ENCODE results near the gene LAMA2.
A peak's percentile ranks its signal among the peaks of the same experiment; 100 is the strongest.

LAMA2 gene

DNA sequence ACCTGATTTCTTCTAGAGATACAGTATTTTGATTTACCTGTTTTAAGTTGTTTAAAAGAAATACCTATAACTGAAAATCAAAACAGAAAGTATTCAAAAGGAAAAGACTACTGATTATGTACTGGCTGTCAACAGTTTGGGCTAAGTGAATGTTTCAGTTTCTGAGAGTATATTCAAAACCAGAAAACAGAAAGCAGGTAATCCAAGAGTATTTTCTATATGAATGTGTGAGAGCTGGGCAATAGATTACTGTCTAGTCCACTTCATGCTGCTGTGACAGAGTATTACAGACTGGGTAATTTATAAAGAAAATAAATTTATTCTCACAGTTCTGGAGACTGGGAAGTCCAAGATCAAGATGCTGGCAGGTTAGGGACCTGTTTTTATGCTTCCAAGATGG is 566.0 kb downstream of the LAMA2 start:
- DNase-seq (ENCODE audit: low read depth, low spot score): no peak
- no peaks in the 10 kb centered on the region for H3K9me3 ChIP-seq (ENCODE audit: control insufficient read depth, insufficient read depth, low read length)
- H3K36me3 ChIP-seq (ENCODE audit: control insufficient read depth, insufficient read depth, low read length): no peaks in the 10 kb centered on the region
- H3K27ac ChIP-seq (ENCODE audit: low read length): no peak overlapping the region
- H3K4me3 ChIP-seq (ENCODE audit: low read length): no peak overlapping the region
- H3K27me3 ChIP-seq (ENCODE audit: control insufficient read depth, insufficient read depth, low read length): no peaks in the 10 kb centered on the region
- no peaks in the 10 kb centered on the region for H3K4me1 ChIP-seq (ENCODE audit: control insufficient read depth, insufficient read depth, low read length)

DNA sequence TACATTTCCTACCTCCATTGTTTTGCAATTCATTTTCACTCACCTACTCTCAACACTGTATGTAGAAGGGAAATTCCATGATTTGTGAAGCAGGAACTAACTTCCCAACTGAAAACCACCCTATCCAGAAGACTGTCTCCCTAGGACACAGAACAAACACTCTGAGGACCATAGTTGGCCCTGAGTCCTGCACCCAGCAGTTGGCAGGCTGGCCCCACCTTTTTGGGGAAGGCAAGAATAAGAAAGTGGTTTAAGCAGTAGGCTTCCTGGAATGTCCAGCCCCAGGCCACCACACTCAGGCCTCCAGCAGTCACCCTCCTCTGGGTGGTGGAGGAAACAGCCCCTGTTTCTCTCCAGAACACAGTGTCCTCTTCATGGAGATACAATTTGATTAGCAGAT is 568.2 kb downstream of the LAMA2 start:
- no peak for DNase-seq (ENCODE audit: low read depth, low spot score)
- Histone ChIP-seq H3K4me1 (ENCODE audit: control insufficient read depth, insufficient read depth, low read length) (no peaks in the 10 kb centered on the region), H3K36me3 (ENCODE audit: control insufficient read depth, insufficient read depth, low read length) (no peaks in the 10 kb centered on the region)

DNA sequence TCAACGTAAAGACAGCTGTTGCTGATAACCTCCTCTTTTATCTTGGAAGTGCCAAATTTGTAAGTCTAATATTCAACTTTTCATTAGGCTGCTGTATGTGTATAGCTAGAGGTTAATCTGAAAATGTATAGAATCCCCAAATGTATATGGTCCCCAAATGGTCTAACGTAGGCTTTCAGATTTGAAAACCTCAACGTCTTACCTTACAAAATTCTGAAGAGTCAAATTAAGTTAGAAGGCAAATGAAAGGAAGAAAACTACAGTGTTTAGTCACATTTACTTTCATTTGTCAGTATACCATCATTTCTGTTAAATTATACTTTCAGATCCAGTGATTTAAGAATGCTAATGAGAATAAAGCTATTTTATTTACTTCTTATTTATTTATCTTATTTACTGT is 570.1 kb downstream of the LAMA2 start:
- Histone ChIP-seq H3K27ac (ENCODE audit: low read length) (no peak overlapping the region), H3K9me3 (ENCODE audit: control insufficient read depth, insufficient read depth, low read length) (no peaks in the 10 kb centered on the region), H3K36me3 (ENCODE audit: control insufficient read depth, insufficient read depth, low read length) (no peaks in the 10 kb centered on the region), H3K4me1 (ENCODE audit: control insufficient read depth, insufficient read depth, low read length) (no peaks in the 10 kb centered on the region), H3K4me3 (ENCODE audit: low read length) (no peak overlapping the region), H3K27me3 (ENCODE audit: control insufficient read depth, insufficient read depth, low read length) (no peaks in the 10 kb centered on the region)
- no CpG with 5 or more reads among the region's 3 CpGs for WGBS (ENCODE audit: insufficient coverage, insufficient read length)
- DNase-seq (ENCODE audit: low read depth, low spot score): no peak

More for the DNA sequence above, 568.2 kb downstream of the LAMA2 start:
- H3K9me3 ChIP-seq (ENCODE audit: control insufficient read depth, insufficient read depth, low read length): no peaks in the 10 kb centered on the region
- H3K4me3 ChIP-seq (ENCODE audit: low read length): no peak overlapping the region
- no peaks in the 10 kb centered on the region for H3K27me3 ChIP-seq (ENCODE audit: control insufficient read depth, insufficient read depth, low read length)
- H3K27ac ChIP-seq (ENCODE audit: low read length): no peak overlapping the region

DNA sequence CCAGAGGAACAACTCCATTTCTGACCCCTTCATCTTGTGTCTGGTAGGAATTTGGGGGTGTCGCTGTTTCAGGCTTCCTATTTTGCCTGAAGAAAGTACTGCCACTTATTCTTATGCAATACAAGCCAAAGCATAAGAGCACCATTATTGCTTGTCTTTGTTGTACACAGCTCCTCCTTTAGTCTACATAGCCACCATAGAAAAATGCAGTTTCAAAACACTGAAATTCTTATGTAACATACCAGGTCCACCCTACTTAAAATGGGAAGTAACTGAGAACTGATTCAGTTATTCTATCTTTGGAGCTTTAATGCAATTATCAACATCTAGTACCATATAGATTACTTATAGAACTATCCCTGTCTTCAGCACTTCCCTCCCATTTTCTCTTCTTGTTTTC is 571.5 kb downstream of the LAMA2 start:
- Histone ChIP-seq H3K27me3 (ENCODE audit: control insufficient read depth, insufficient read depth, low read length) (no peaks in the 10 kb centered on the region), H3K9me3 (ENCODE audit: control insufficient read depth, insufficient read depth, low read length) (no peaks in the 10 kb centered on the region), H3K27ac (ENCODE audit: low read length) (no peak overlapping the region), H3K36me3 (ENCODE audit: control insufficient read depth, insufficient read depth, low read length) (no peaks in the 10 kb centered on the region), H3K4me1 (ENCODE audit: control insufficient read depth, insufficient read depth, low read length) (no peaks in the 10 kb centered on the region), H3K4me3 (ENCODE audit: low read length) (no peak overlapping the region)
- no peak for DNase-seq (ENCODE audit: low read depth, low spot score)
- no CpG with 5 or more reads among the region's 1 CpG for WGBS (ENCODE audit: insufficient coverage, insufficient read length)

DNA sequence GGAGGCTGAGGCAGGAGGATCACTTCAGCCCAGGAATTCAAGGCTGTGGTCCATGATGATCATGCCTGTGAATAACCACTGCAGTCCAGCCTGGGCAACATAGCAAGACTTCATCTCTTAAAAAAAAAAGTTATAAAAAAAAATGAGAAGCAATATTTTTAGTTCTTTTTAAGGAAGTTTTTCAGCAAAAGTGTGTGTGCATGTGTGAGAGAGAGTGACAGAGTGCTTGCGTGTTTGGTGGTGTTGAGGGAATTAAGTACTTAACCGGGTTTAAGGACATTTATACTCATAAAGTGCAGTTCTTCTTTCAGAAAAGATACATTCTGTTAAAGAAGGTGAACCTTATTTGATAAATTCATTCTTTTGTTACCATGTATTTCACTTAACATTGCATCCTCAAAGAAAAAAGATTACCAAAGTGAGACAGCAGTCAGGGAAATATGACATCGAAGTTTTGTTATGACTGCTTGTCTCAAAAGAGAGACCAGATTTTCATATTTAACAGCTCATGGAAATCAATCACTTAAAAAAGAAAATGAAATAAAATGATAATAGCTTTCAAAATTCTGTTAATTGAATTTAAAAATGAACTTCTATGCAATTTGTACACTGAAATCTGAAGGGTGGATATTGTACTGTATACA is 572.3 kb downstream of the LAMA2 start:
- WGBS (ENCODE audit: insufficient coverage, insufficient read length): 100% methylated on average over 1 of the region's 3 CpGs
- no peak for DNase-seq (ENCODE audit: low read depth, low spot score)
- no peaks in the 10 kb centered on the region for H3K9me3 ChIP-seq (ENCODE audit: control insufficient read depth, insufficient read depth, low read length)
- H3K27ac ChIP-seq (ENCODE audit: low read length): no peak overlapping the region
- no peaks in the 10 kb centered on the region for H3K4me1 ChIP-seq (ENCODE audit: control insufficient read depth, insufficient read depth, low read length)
- no peaks in the 10 kb centered on the region for H3K27me3 ChIP-seq (ENCODE audit: control insufficient read depth, insufficient read depth, low read length)
- H3K36me3 ChIP-seq (ENCODE audit: control insufficient read depth, insufficient read depth, low read length): no peaks in the 10 kb centered on the region
- no peak overlapping the region for H3K4me3 ChIP-seq (ENCODE audit: low read length)

DNA sequence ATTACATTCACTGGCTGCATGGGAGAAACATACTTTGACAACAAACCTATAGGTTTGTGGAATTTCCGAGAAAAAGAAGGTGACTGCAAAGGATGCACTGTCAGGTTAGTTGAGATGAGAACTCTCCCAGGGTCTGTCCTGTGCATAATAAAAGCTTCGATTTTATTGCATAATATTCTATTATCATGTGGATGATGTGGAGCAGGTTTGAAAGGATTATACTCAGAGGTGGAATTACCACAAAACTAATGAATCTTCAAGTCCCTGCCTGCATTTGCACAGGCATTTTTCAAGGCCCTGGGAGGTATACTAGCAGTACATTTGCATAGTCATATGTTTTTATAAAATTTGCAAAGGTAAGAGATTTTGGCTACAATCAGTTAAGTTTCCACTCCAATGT is 577.3 kb downstream of the LAMA2 start:
- no peak overlapping the region for H3K27ac ChIP-seq (ENCODE audit: low read length)
- no peak for DNase-seq (ENCODE audit: low read depth, low spot score)
- H3K27me3 ChIP-seq (ENCODE audit: control insufficient read depth, insufficient read depth, low read length): no peaks in the 10 kb centered on the region
- no peaks in the 10 kb centered on the region for H3K36me3 ChIP-seq (ENCODE audit: control insufficient read depth, insufficient read depth, low read length)
- no peaks in the 10 kb centered on the region for H3K4me1 ChIP-seq (ENCODE audit: control insufficient read depth, insufficient read depth, low read length)
- no CpG with 5 or more reads among the region's 2 CpGs for WGBS (ENCODE audit: insufficient coverage, insufficient read length)
- no peaks in the 10 kb centered on the region for H3K9me3 ChIP-seq (ENCODE audit: control insufficient read depth, insufficient read depth, low read length)
- H3K4me3 ChIP-seq (ENCODE audit: low read length): no peak overlapping the region

DNA sequence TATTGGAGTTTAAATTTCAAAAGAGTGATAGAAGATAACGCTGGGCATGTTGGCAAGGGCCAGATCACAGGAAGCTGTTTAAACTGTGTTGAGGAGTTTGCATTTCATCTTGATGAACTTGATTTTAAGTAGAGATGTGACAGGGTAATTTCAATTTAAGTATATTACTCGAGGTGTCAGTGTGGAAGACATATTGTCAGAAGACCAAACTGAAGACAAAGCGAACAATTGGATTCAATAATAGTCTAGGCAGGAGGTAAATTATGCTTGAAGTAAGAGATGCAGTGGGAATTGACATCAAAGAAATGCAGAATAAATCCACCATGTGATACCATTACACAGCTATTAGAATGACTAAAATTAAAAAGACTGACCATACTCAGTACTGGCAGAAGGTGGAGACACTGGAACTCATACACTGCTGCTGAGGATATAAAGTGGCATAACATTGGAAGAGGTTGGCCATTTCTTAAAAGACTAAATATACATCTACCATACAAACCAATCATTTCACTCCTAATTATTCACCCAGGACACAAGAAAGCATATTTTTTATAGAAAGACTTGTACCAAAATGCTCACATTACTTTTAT is 586.2 kb downstream of the LAMA2 start:
- Histone ChIP-seq H3K36me3 (ENCODE audit: control insufficient read depth, insufficient read depth, low read length) (no peaks in the 10 kb centered on the region), H3K9me3 (ENCODE audit: control insufficient read depth, insufficient read depth, low read length) (no peaks in the 10 kb centered on the region), H3K4me3 (ENCODE audit: low read length) (no peak overlapping the region), H3K27ac (ENCODE audit: low read length) (no peak overlapping the region), H3K4me1 (ENCODE audit: control insufficient read depth, insufficient read depth, low read length) (no peaks in the 10 kb centered on the region), H3K27me3 (ENCODE audit: control insufficient read depth, insufficient read depth, low read length) (no peaks in the 10 kb centered on the region)
- no peak for DNase-seq (ENCODE audit: low read depth, low spot score)
- no CpG with 5 or more reads among the region's 3 CpGs for WGBS (ENCODE audit: insufficient coverage, insufficient read length)

DNA sequence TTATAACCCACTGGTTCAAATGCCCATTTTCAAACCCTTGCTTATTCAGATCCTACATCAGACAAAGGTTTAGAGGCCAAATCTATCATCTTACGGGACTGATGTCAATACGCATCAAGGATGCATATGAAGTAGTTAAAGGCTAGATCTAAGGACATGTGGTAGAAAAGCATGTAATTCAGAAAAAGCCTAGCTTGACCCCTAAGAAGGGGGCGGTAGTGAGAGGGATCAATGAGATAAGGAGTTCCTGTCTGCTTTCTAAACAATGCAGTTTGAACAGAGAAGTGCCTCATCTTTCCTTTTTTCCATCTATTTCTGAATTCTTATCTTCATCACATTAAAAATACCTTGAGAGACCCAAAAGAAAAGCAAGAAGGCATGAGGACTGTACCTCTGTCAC is 589.3 kb downstream of the LAMA2 start:
- Histone ChIP-seq H3K4me1 (ENCODE audit: control insufficient read depth, insufficient read depth, low read length) (no peaks in the 10 kb centered on the region), H3K27me3 (ENCODE audit: control insufficient read depth, insufficient read depth, low read length) (no peaks in the 10 kb centered on the region), H3K36me3 (ENCODE audit: control insufficient read depth, insufficient read depth, low read length) (no peaks in the 10 kb centered on the region), H3K9me3 (ENCODE audit: control insufficient read depth, insufficient read depth, low read length) (no peaks in the 10 kb centered on the region), H3K4me3 (ENCODE audit: low read length) (no peak overlapping the region), H3K27ac (ENCODE audit: low read length) (no peak overlapping the region)
- WGBS (ENCODE audit: insufficient coverage, insufficient read length): no CpG with 5 or more reads among the region's 3 CpGs
- DNase-seq (ENCODE audit: low read depth, low spot score): peak; percentile 20

DNA sequence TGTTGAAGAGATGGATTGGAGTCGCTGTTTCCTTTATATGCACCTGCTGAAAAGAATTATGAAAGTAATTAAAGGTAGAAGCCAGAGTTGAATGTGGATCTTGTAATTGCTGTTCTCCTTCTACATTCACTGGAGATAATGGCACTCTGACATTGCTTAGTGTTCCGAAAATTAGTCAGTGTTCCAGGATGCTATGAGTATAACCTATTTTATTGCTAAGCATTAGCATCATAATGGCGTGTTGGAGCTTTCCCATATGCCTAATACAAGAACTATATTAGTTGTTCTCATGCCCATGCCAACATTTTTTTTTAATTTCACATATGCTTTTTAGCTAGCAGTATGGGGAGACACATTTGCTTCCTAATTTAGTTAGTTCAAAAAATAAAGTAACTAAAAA is 590.6 kb downstream of the LAMA2 start:
- Histone ChIP-seq H3K4me3 (ENCODE audit: low read length) (no peak overlapping the region), H3K4me1 (ENCODE audit: control insufficient read depth, insufficient read depth, low read length) (no peaks in the 10 kb centered on the region), H3K9me3 (ENCODE audit: control insufficient read depth, insufficient read depth, low read length) (no peaks in the 10 kb centered on the region), H3K27me3 (ENCODE audit: control insufficient read depth, insufficient read depth, low read length) (no peaks in the 10 kb centered on the region), H3K36me3 (ENCODE audit: control insufficient read depth, insufficient read depth, low read length) (no peaks in the 10 kb centered on the region), H3K27ac (ENCODE audit: low read length) (no peak overlapping the region)
- no peak for DNase-seq (ENCODE audit: low read depth, low spot score)
- WGBS (ENCODE audit: insufficient coverage, insufficient read length): no CpG with 5 or more reads among the region's 3 CpGs

DNA sequence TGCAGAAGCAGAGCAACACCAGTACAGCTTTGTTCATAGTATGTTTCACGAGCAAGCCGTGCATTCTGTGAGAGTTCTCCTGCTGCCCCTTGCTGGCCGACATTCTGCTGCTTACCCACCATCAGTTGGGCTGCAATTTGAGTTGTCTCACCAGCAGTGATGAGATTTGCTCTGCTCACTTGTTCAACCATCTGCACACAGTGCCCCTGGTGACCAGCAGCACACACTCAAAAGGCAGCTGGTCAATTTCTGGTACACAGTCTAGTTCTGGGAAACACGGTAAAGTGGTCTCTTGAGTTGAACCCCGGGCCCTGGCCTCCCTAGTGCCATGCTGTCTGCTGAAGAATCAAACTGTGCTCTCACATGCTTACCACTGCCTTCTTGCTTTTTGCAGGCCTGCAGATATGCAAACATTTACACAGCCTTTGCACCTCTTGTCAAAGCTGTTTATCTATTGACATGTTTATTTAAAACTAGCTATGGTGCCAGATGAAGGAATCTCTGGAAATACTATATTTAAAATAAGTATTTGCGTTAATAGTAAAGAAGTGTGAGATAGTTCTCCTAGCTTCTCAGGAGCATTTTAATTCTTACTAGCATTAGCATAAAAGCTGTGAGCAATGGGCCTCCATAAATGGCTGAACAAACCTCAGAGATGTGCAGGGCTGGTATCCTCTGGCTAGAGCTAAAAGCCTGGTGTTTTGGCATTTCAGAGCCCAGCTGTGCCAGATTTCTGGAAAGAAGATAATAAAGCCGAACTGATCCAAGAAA is 592.7 kb downstream of the LAMA2 start:
- no peak overlapping the region for H3K27ac ChIP-seq (ENCODE audit: low read length)
- no CpG with 5 or more reads among the region's 7 CpGs for WGBS (ENCODE audit: insufficient coverage, insufficient read length)
- no peaks in the 10 kb centered on the region for H3K27me3 ChIP-seq (ENCODE audit: control insufficient read depth, insufficient read depth, low read length)
- no peaks in the 10 kb centered on the region for H3K4me1 ChIP-seq (ENCODE audit: control insufficient read depth, insufficient read depth, low read length)
- no peak for DNase-seq (ENCODE audit: low read depth, low spot score)
- H3K36me3 ChIP-seq (ENCODE audit: control insufficient read depth, insufficient read depth, low read length): no peaks in the 10 kb centered on the region
- H3K4me3 ChIP-seq (ENCODE audit: low read length): no peak overlapping the region
- no peaks in the 10 kb centered on the region for H3K9me3 ChIP-seq (ENCODE audit: control insufficient read depth, insufficient read depth, low read length)

DNA sequence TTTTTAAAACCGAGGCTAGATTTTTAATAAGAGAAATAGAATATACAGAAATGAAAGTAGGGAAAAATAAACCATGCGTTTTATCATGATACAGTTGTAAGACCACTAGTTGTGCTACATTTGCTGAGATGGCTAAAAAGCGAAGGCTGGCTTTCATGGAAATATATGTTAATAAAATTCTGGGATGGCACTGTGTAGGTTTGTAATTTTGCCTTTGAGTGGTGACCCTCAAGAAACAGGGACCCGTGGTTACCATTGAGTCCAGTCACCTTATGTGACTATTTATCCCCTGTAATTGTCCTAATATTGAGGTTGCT is 593.3 kb downstream of the LAMA2 start:
- Histone ChIP-seq H3K4me1 (ENCODE audit: control insufficient read depth, insufficient read depth, low read length) (no peaks in the 10 kb centered on the region), H3K9me3 (ENCODE audit: control insufficient read depth, insufficient read depth, low read length) (no peaks in the 10 kb centered on the region), H3K27ac (ENCODE audit: low read length) (no peak overlapping the region), H3K36me3 (ENCODE audit: control insufficient read depth, insufficient read depth, low read length) (no peaks in the 10 kb centered on the region), H3K27me3 (ENCODE audit: control insufficient read depth, insufficient read depth, low read length) (no peaks in the 10 kb centered on the region), H3K4me3 (ENCODE audit: low read length) (no peak overlapping the region)
- no CpG with 5 or more reads among the region's 4 CpGs for WGBS (ENCODE audit: insufficient coverage, insufficient read length)
- DNase-seq (ENCODE audit: low read depth, low spot score): no peak
